HepG2 (cell line): ENCODE data around the gene HEY2. TPM values are rescaled to one million over a fixed set of nuclear protein-coding genes. Genes with fewer than 3 reads are reported as not detected.

Source experiments
- ATAD3A ChIP-seq: sonication (generic); formaldehyde crosslinking; IDR thresholded peaks from 2 replicates; pipeline ENCODE4 v1.4.0; 2020; ENCODE audit warnings: missing genetic modification reagents
- E2F5 ChIP-seq: sonication (generic); formaldehyde crosslinking; conservative IDR thresholded peaks from 2 replicates; pipeline ENCODE4 v1.4.0; 2020; ENCODE audit warnings: missing genetic modification reagents
- HDAC2 ChIP-seq: sonication (generic); formaldehyde crosslinking; IDR thresholded peaks from 2 replicates; pipeline ENCODE4 v1.4.0; 2020; ENCODE audit warnings: missing genetic modification reagents
- KLF6 ChIP-seq: IDR thresholded peaks from 2 replicates; pipeline ENCODE4 v1.8.0; 2016; ENCODE audit warnings: missing biosample characterization, missing genetic modification reagents
- KLF9 ChIP-seq: IDR thresholded peaks from 2 replicates; pipeline ENCODE4 v1.6.1; 2016; ENCODE audit warnings: low read depth
- LCORL ChIP-seq, 2 experiments: fragments of 450-650 bp in 1 of 2; sonication (generic) in 1 of 2; formaldehyde crosslinking in 1 of 2; IDR thresholded peaks; 2 replicates each; pipeline versions ENCODE4 v1.5.0 to v1.6.1; 2017 to 2020; ENCODE audit warnings: antibody characterized with exemption in 1 of 2, missing genetic modification reagents in 1 of 2
- NR2F6 ChIP-seq, 2 experiments: IDR thresholded peaks; 2 replicates each; pipeline ENCODE4 v1.6.1; 2016; ENCODE audit warnings: antibody characterized with exemption in 1 of 2, mild to moderate bottlenecking in 1 of 2
- PAWR ChIP-seq: sonication (generic); formaldehyde crosslinking; IDR thresholded peaks from 2 replicates; pipeline ENCODE4 v1.4.0; 2020; ENCODE audit warnings: missing genetic modification reagents, mild to moderate bottlenecking, borderline replicate concordance
- PREB ChIP-seq: sonication (generic); formaldehyde crosslinking; IDR thresholded peaks from 2 replicates; pipeline ENCODE4 v1.4.0; 2020; ENCODE audit warnings: missing genetic modification reagents
- RBM39 ChIP-seq: fragments of 200-400 bp; formaldehyde crosslinking; IDR thresholded peaks from one replicate; pipeline ENCODE4 v1.6.1; 2018; ENCODE audit warnings: antibody characterized with exemption, mild to moderate bottlenecking, low read depth, low read length; ENCODE audit not compliant: poor library complexity, severe bottlenecking
- SALL1 ChIP-seq: sonication (generic); formaldehyde crosslinking; IDR thresholded peaks from 2 replicates; pipeline ENCODE4 v1.8.0; 2022; ENCODE audit warnings: mild to moderate bottlenecking, missing genetic modification reagents
- TFDP1 ChIP-seq: IDR thresholded peaks from 2 replicates; pipeline ENCODE4 v1.6.1; 2016; ENCODE audit warnings: missing compliant biosample characterization, missing genetic modification reagents, borderline replicate concordance
- ZNF17 ChIP-seq: sonication (generic); formaldehyde crosslinking; IDR thresholded peaks from 2 replicates; pipeline ENCODE4 v1.5.0; 2020; ENCODE audit warnings: mild to moderate bottlenecking, missing genetic modification reagents
- ZNF235 ChIP-seq: sonication (generic); formaldehyde crosslinking; IDR thresholded peaks from 2 replicates; pipeline ENCODE4 v1.8.1; 2023; ENCODE audit warnings: mild to moderate bottlenecking, missing genetic modification reagents, borderline replicate concordance
- ZNF468 ChIP-seq: sonication (generic); formaldehyde crosslinking; IDR thresholded peaks from 2 replicates; pipeline ENCODE4 v1.8.0; 2022; ENCODE audit warnings: mild to moderate bottlenecking, moderate library complexity, missing genetic modification reagents
- ZNF530 ChIP-seq: sonication (generic); formaldehyde crosslinking; IDR thresholded peaks from 2 replicates; pipeline ENCODE4 v1.5.0; 2020; ENCODE audit warnings: low read depth, mild to moderate bottlenecking, missing genetic modification reagents
- ZNF775 ChIP-seq: sonication (generic); formaldehyde crosslinking; IDR thresholded peaks from 2 replicates; pipeline ENCODE4 v1.4.0; 2020; ENCODE audit warnings: missing genetic modification reagents, mild to moderate bottlenecking, moderate library complexity, borderline replicate concordance
- ZNF776 ChIP-seq: sonication (generic); formaldehyde crosslinking; IDR thresholded peaks from 2 replicates; pipeline ENCODE4 v1.4.0; 2020; ENCODE audit warnings: mild to moderate bottlenecking, missing genetic modification reagents
- ZSCAN20 ChIP-seq: sonication (generic); formaldehyde crosslinking; IDR thresholded peaks from 2 replicates; pipeline ENCODE4 v1.4.0; 2020; ENCODE audit warnings: missing genetic modification reagents, mild to moderate bottlenecking, borderline replicate concordance
- ZSCAN5A ChIP-seq: sonication (generic); formaldehyde crosslinking; IDR thresholded peaks from 2 replicates; pipeline ENCODE4 v1.8.0; 2022; ENCODE audit warnings: mild to moderate bottlenecking, missing genetic modification reagents, borderline replicate concordance
- ZUFSP ChIP-seq: sonication (generic); formaldehyde crosslinking; IDR thresholded peaks from 2 replicates; pipeline ENCODE4 v1.9.0; 2021; ENCODE audit warnings: missing genetic modification reagents, mild to moderate bottlenecking, borderline replicate concordance
- polyA plus RNA-seq, 8 experiments: library from polyadenylated mRNA; depleted of rRNA in 3 of 8; stranded (reverse) in 7 of 8; unstranded in 1 of 8; fragments of >200 nt; fragmentation: Illumina TruSeq in 4 of 8; extraction: Trizol in 4 of 8; gene quantifications; 2 replicates each; pipeline versions ENCODE4 v1.2.1 to v1.2.3, GENCODE V29; 2011 to 2016; ENCODE audit warnings: low read depth in 4 of 8, missing spikeins in 1 of 8, mixed read lengths in 1 of 8; ENCODE audit not compliant: insufficient read depth in 1 of 8
- total RNA-seq, 5 experiments: library from RNA; depleted of rRNA; stranded (reverse); fragments of >200 nt; fragmentation: Illumina TruSeq; extraction: Trizol; gene quantifications; 2 replicates each; pipeline ENCODE4 v1.2.3, GENCODE V29; 2016; ENCODE audit warnings: low read depth in 1 of 5

Gene HEY2
- total and polyA plus RNA-seq, 2 of the 13 experiments (the other 11 are each of a cell fraction or from before 2014, with no cell fraction given), result 0.04 TPM

- peak; percentile 84; the same call in 1 of the 2 replicates for TF ChIP-seq ZNF235 (CRISPR knock-in tag)
- no peak for TF ChIP-seq HDAC2 (CRISPR knock-in tag)
- no peak for TF ChIP-seq ATAD3A (CRISPR knock-in tag)
- TF ChIP-seq ZNF530 (CRISPR knock-in tag), result peak; percentile 46; the same call in 1 of the 2 replicates
- peak; percentile 93 for TF ChIP-seq ZNF776 (CRISPR knock-in tag)
- TF ChIP-seq RBM39, result peak; percentile 70
- TF ChIP-seq ZNF468 (CRISPR knock-in tag), result peak; percentile 94; the same call in 1 of the 2 replicates
- TF ChIP-seq TFDP1 (CRISPR knock-in tag), result peak; percentile 57; the same call in 1 of the 2 replicates
- no peak for TF ChIP-seq NR2F6 (IDR thresholded peaks at IDR 0.05)
- TF ChIP-seq NR2F6 (CRISPR knock-in tag; IDR thresholded peaks at IDR 0.05), result peak; percentile 35; the same call in 1 of the 2 replicates
- no peak for TF ChIP-seq LCORL (IDR thresholded peaks at IDR 0.05)
- TF ChIP-seq LCORL (CRISPR knock-in tag; IDR thresholded peaks at IDR 0.05), result peak; percentile 83
- TF ChIP-seq KLF9 (CRISPR knock-in tag), result no peak
- TF ChIP-seq ZSCAN5A, result no peak; the same call in 1 of the 2 replicates
- peak; percentile 25; the same call in 1 of the 2 replicates for TF ChIP-seq E2F5 (CRISPR knock-in tag)
- no peak for TF ChIP-seq ZUFSP (CRISPR knock-in tag)
- TF ChIP-seq PAWR (CRISPR knock-in tag), result no peak; the same call in 1 of the 2 replicates
- TF ChIP-seq ZNF775 (CRISPR knock-in tag), result no peak
- TF ChIP-seq ZNF17, result no peak
- TF ChIP-seq SALL1 (CRISPR knock-in tag), result peak; percentile 82
- TF ChIP-seq PREB (CRISPR knock-in tag), result 0 out of 2 replicates have a peak, but pooled peaks have one; percentile 36
- no peak for TF ChIP-seq KLF6 (CRISPR knock-in tag)
- TF ChIP-seq ZSCAN20 (CRISPR knock-in tag), result peak; percentile 94; the same call in 1 of the 2 replicates
Observed at GRCh38 chr6:125790358-125791150, 41.1 kb downstream of the HEY2 start, which contains the start of gene NCOA7 (continued).
